ENCODE measurements around the gene C2orf78.
"Not testable (repeated sequence)": the region's sequence is repeated elsewhere in the genome, so short reads cannot be mapped to it uniquely, and the experiment has no call there.

The C2orf78 gene

GRCh38 chr2:73766349-73766748, 17.6 kb upstream of the C2orf78 start:
- H3K27me3 Mint-ChIP-seq: no peaks in the 10 kb centered on the region
- H3K36me3 Mint-ChIP-seq (ENCODE audit: low read depth): peaks cover 83% of the 10 kb centered on the region
- H3K4me3 Mint-ChIP-seq: no peak overlapping the region
- no peaks in the 10 kb centered on the region for H3K9me3 Mint-ChIP-seq
- no peak overlapping the region for H3K27ac Mint-ChIP-seq
- H3K4me1 Mint-ChIP-seq (ENCODE audit: low read depth): no peaks in the 10 kb centered on the region

GRCh38 chr2:73766994-73767393, 17.0 kb upstream of the C2orf78 start:
- Mint-ChIP-seq H3K27me3 (no peaks in the 10 kb centered on the region), H3K27ac (no peak overlapping the region), H3K9me3 (no peaks in the 10 kb centered on the region), H3K4me1 (ENCODE audit: low read depth) (no peaks in the 10 kb centered on the region), H3K36me3 (ENCODE audit: low read depth) (peaks cover 82% of the 10 kb centered on the region), H3K4me3 (no peak overlapping the region)

GRCh38 chr2:73770725-73771124, 13.3 kb upstream of the C2orf78 start:
- H3K27me3 Mint-ChIP-seq: no peaks in the 10 kb centered on the region
- H3K4me3 Mint-ChIP-seq: no peak overlapping the region
- peaks cover 81% of the 10 kb centered on the region for H3K36me3 Mint-ChIP-seq (ENCODE audit: low read depth)
- no peak overlapping the region for H3K27ac Mint-ChIP-seq
- peaks cover 6% of the 10 kb centered on the region for H3K4me1 Mint-ChIP-seq (ENCODE audit: low read depth)
- H3K9me3 Mint-ChIP-seq: no peaks in the 10 kb centered on the region

- H3K9me3 Mint-ChIP-seq: no peaks in the 10 kb centered on the region
- no peaks in the 10 kb centered on the region for H3K27me3 Mint-ChIP-seq
- H3K4me1 Mint-ChIP-seq (ENCODE audit: low read depth): peaks cover 14% of the 10 kb centered on the region
- H3K4me3 Mint-ChIP-seq: no peak overlapping the region
- no peak overlapping the region for H3K27ac Mint-ChIP-seq
- peaks cover 81% of the 10 kb centered on the region for H3K36me3 Mint-ChIP-seq (ENCODE audit: low read depth)
Observed at GRCh38 chr2:73772819-73773218, 11.2 kb upstream of the C2orf78 start.

- Mint-ChIP-seq H3K4me3 (no peak overlapping the region), H3K4me1 (ENCODE audit: low read depth) (peaks cover 34% of the 10 kb centered on the region), H3K9me3 (no peaks in the 10 kb centered on the region), H3K27me3 (no peaks in the 10 kb centered on the region), H3K36me3 (ENCODE audit: low read depth) (peaks cover 61% of the 10 kb centered on the region), H3K27ac (no peak overlapping the region)
Observed at GRCh38 chr2:73776381-73776780, 7.6 kb upstream of the C2orf78 start.

- Mint-ChIP-seq H3K4me1 (ENCODE audit: low read depth) (peaks cover 34% of the 10 kb centered on the region), H3K4me3 (no peak overlapping the region), H3K27ac (no peak overlapping the region), H3K27me3 (no peaks in the 10 kb centered on the region), H3K9me3 (no peaks in the 10 kb centered on the region), H3K36me3 (ENCODE audit: low read depth) (peaks cover 59% of the 10 kb centered on the region)
Observed at GRCh38 chr2:73776869-73777519, 7.0 kb upstream of the C2orf78 start.

GRCh38 chr2:73778867-73779466, 5.0 kb upstream of the C2orf78 start:
- Mint-ChIP-seq H3K36me3 (ENCODE audit: low read depth) (peaks cover 40% of the 10 kb centered on the region), H3K4me1 (ENCODE audit: low read depth) (peaks cover 34% of the 10 kb centered on the region), H3K27ac (peak overlapping the region; percentile 96), H3K4me3 (peak overlapping the region; percentile 98)
- H3K9me3 Mint-ChIP-seq, H3K27me3 Mint-ChIP-seq: not testable (repeated sequence)

- peaks cover 4% of the 10 kb centered on the region for H3K27me3 Mint-ChIP-seq
- H3K4me1 Mint-ChIP-seq (ENCODE audit: low read depth): peaks cover 29% of the 10 kb centered on the region
- H3K27ac Mint-ChIP-seq: peak within 1 kb of the TSS; percentile 96
- peaks cover 33% of the 10 kb centered on the region for H3K36me3 Mint-ChIP-seq (ENCODE audit: low read depth)
- no peaks in the 10 kb centered on the region for H3K9me3 Mint-ChIP-seq
- peak within 1 kb of the TSS; percentile 98 for H3K4me3 Mint-ChIP-seq
Observed at GRCh38 chr2:73779467-73780236, 4.3 kb upstream of the C2orf78 start, which contains the start of gene DUSP11. Gene DUSP11 (minus strand): TSS chr2:73780103. CDS start chr2:73779974, 129 bp downstream.

GRCh38 chr2:73780237-73780582, 3.8 kb upstream of the C2orf78 start:
- peaks cover 29% of the 10 kb centered on the region for H3K4me1 Mint-ChIP-seq (ENCODE audit: low read depth)
- H3K4me3 Mint-ChIP-seq: peak overlapping the region; percentile 98
- no peak overlapping the region for H3K27ac Mint-ChIP-seq
- no peaks in the 10 kb centered on the region for H3K9me3 Mint-ChIP-seq
- H3K27me3 Mint-ChIP-seq: peaks cover 4% of the 10 kb centered on the region
- H3K36me3 Mint-ChIP-seq (ENCODE audit: low read depth): peaks cover 29% of the 10 kb centered on the region

GRCh38 chr2:73783402-73783801, 581 bp upstream of the C2orf78 start:
- H3K9me3 Mint-ChIP-seq; H3K27me3 Mint-ChIP-seq; H3K4me3 Mint-ChIP-seq; H3K36me3 Mint-ChIP-seq (ENCODE audit: low read depth); H3K27ac Mint-ChIP-seq: not testable (repeated sequence)
- peaks cover 14% of the 10 kb centered on the region for H3K4me1 Mint-ChIP-seq (ENCODE audit: low read depth)

GRCh38 chr2:73811878-73812277, 27.9 kb downstream of the C2orf78 start:
- Mint-ChIP-seq H3K9me3 (no peaks in the 10 kb centered on the region), H3K4me1 (ENCODE audit: low read depth) (no peaks in the 10 kb centered on the region), H3K27me3 (peaks cover 8% of the 10 kb centered on the region), H3K27ac (no peak overlapping the region), H3K4me3 (no peak overlapping the region), H3K36me3 (ENCODE audit: low read depth) (no peaks in the 10 kb centered on the region)

- Mint-ChIP-seq H3K27ac (no peak overlapping the region), H3K36me3 (ENCODE audit: low read depth) (no peaks in the 10 kb centered on the region), H3K9me3 (no peaks in the 10 kb centered on the region), H3K4me1 (ENCODE audit: low read depth) (no peaks in the 10 kb centered on the region), H3K4me3 (no peak overlapping the region), H3K27me3 (peaks cover 11% of the 10 kb centered on the region)
Observed at GRCh38 chr2:73812635-73813034, 28.7 kb downstream of the C2orf78 start.

- H3K27ac Mint-ChIP-seq: no peak overlapping the region
- peaks cover 16% of the 10 kb centered on the region for H3K27me3 Mint-ChIP-seq
- peaks cover 28% of the 10 kb centered on the region for H3K4me1 Mint-ChIP-seq (ENCODE audit: low read depth)
- H3K36me3 Mint-ChIP-seq (ENCODE audit: low read depth): no peaks in the 10 kb centered on the region
- H3K4me3 Mint-ChIP-seq: no peak overlapping the region
- no peaks in the 10 kb centered on the region for H3K9me3 Mint-ChIP-seq
Observed at GRCh38 chr2:73818296-73818695, 34.3 kb downstream of the C2orf78 start.

- Mint-ChIP-seq H3K27me3 (peaks cover 8% of the 10 kb centered on the region), H3K4me1 (ENCODE audit: low read depth) (peaks cover 28% of the 10 kb centered on the region), H3K27ac (peak overlapping the region; percentile 32), H3K4me3 (no peak overlapping the region), H3K9me3 (no peaks in the 10 kb centered on the region), H3K36me3 (ENCODE audit: low read depth) (no peaks in the 10 kb centered on the region)
Observed at GRCh38 chr2:73821227-73821626, 37.2 kb downstream of the C2orf78 start.

GRCh38 chr2:73821669-73822068, 37.7 kb downstream of the C2orf78 start:
- H3K9me3 Mint-ChIP-seq: no peaks in the 10 kb centered on the region
- peaks cover 28% of the 10 kb centered on the region for H3K4me1 Mint-ChIP-seq (ENCODE audit: low read depth)
- H3K4me3 Mint-ChIP-seq: no peak overlapping the region
- H3K27ac Mint-ChIP-seq: peak overlapping the region; percentile 32
- no peaks in the 10 kb centered on the region for H3K36me3 Mint-ChIP-seq (ENCODE audit: low read depth)
- peaks cover 8% of the 10 kb centered on the region for H3K27me3 Mint-ChIP-seq
